LHCN-M2 (cell line): ENCODE data around the gene GALNT9. TPM values are rescaled to one million over a fixed set of nuclear protein-coding genes. Genes with fewer than 3 reads are reported as not detected.

Experiments used
- DNase-seq: peaks from one replicate; pipeline ENCODE4 v3.0.0-alpha.2; 2012; ENCODE audit warnings: low read depth
- total RNA-seq: library from RNA; depleted of rRNA; stranded (reverse); fragments of >200 nt; gene quantifications from 2 replicates; pipeline ENCODE4 v1.2.3, GENCODE V29; 2014

The GALNT9 gene
- total RNA-seq, 1 experiment from 2014 or later: 0.63 TPM

- no peak for DNase-seq
Observed at GRCh38 chr12:132344601-132345000, 15.2 kb upstream of the GALNT9 start.

- DNase-seq: no peak
Observed at GRCh38 chr12:132344181-132344580, 14.8 kb upstream of the GALNT9 start.

GRCh38 chr12:132343294-132344004 lies 14.1 kb upstream of the GALNT9 start:
- no peak for DNase-seq

DNA sequence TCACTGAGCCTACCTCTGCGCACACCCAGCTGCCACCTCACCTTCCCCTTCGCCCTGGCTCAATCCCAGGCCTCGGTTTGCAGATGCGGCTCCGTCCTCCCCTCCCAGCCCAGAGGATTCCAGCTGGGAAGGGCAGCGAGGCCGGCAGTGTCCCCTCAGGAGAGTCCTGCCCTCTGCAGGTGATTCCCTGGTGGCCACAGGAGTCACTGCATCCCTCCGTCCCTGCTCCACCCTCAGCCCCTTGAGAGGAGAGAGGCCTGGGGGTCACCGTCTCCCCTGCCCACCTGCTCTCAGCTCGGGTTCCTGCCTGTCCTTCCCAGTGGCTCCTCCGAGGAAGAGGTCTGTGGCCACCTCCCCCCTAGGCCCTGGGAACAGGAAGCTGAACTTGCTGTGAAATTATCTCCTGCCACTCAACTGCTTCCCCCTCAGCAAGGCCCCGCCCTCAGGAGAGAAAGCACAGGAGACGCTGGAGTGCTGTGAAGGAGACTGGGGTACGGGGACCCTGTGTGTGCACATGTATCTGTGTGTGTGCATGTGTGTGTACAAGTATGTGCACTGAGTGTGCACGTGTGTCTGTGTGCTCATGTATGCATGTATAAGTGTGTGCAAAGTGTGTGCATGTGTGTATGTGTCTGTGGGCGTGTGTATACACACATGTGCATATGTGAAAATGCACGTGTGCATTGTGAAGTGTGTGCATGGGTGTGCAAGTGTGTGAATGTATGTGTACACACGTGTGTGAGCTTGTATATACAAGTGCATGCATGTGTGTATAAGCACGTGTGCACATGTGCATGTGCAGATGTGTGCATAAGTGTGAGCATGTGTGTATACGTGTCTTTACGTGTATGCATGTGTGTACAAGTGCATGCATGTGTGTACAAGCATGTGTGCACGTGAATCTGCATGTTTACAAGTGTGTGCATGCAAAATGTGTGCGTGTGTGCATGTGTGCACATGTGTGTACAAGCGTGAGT lies 13.2 kb upstream of the GALNT9 start:
- DNase-seq: no peak

GRCh38 chr12:132341318-132342050 lies 12.1 kb upstream of the GALNT9 start:
- no peak for DNase-seq

DNA sequence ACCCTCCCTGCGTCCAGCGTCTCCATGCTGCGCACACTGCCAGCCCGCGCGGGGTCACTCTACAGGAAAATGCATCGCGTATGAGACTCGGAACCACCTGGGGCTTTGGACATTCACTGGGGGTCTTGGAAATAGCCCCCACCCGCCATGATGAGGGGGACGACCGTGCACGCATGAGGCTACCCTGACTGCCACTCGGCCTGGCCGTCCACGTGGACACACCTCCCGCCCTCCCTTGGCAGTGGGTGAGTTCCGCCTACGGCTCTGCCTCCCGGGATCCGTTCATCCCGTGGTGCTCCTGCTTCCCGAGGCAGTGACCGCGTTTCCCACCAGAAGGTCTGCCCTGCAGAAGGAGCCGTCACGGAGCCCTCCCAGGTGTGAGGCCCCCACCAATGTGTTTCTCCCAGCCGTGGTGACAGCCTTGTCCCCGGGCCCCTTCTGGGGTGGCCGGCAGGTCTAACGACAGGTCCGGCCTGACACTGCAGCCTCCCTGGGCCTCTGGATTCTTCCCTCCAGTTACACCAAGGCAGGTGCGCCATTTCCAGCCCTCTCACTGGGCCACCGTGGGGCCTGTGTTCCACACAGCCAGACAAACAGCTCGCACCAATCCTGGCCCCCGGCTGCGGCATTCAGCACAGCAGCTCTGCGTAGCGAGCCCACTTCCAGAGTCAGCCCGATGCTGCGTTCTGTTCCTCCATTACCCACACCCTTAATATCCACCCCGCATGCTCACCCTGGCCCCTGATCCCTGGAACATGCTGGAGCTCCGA lies 11.1 kb upstream of the GALNT9 start:
- no peak for DNase-seq

DNA sequence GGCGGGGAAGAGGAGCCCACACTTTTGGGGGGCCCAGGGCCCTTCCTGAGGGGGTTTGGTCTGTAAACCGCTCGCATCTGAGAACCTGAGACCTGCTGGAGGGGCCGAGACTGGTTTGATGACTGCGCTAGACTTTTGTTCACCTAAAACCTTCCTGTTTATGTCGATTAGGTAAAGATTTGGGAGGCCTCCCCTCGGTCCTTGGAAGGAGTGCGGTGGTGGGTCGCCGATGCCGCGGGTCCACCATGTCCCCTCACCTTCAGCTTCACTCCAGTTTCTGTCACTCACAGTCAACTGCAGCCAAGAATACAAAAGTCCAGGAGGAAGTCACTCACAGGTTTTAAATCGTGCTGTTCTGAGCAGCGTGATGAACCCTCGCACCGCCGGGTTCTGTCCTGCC lies 10.5 kb upstream of the GALNT9 start:
- no peak for DNase-seq

GRCh38 chr12:132338781-132339180 lies 9.4 kb upstream of the GALNT9 start:
- DNase-seq: no peak

- no peak for DNase-seq
Observed at GRCh38 chr12:132338311-132338710, 8.9 kb upstream of the GALNT9 start.

DNA sequence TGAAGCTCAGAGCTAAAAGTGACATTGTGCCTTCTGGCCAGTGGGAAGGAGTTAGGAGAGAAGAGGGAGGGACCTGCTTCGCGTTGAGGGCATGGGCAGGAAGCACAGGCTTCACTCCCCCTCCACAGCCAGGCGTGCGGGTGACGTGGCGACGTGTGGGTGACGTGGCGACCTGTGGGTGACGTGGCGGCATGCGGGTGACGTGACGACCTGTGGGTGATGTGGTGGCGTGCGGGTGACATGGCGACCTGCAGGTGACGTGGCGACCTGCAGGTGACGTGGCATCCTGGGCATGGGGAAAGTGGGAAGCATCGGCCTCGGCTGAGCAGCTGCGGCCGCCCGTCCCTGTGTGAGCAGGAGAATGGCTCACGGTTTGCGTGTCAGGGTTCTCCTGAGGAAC lies 8.2 kb upstream of the GALNT9 start:
- DNase-seq: no peak

DNA sequence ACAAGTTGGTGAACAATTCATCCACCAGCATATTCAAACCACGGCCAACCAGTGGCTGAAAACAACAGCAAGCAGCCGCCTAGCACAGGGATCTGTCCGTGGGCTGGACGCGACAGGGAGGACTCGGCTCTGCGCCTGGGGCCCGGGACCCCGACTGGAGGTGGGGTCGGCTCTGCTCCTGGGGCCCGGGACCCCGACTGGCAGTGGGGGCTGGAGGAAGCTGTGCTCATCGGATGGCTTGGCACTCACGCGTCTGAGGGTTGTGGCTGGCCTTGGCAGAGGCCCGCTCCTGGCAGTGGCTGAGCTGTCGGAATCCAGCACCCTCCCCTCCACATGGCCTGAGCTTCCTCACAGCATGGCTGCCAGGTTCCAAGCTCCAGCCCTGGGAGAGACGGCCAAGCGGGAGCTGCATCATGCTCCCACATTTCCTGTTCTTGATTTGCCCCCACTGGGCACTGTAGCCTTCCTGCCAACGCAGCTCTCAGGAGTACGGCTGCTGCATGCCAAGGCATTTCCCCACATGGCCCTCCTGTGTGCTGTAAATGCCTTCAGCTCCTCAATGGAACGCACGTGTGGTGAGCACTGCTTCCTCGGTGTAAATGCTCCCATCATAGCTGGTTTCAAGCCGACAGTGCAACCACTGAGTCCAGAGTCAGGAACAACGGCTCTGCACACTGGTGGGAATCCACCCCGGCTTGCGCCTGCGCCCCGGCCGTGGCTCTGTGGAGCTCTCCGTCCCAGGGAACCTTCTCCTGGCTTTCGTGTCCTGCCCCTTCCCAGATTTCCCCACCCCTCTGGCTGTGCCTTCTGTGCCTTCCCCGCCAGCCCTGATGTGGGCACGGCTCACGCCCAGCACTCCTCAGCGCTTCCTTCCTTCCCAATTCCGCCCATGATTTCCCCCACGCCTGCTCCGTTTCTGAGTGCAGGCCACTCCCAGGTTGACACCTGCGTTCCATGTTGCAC lies 7.3 kb upstream of the GALNT9 start:
- no peak for DNase-seq

GRCh38 chr12:132335179-132335756 lies 5.9 kb upstream of the GALNT9 start:
- DNase-seq: no peak

GRCh38 chr12:132333766-132334165 lies 4.4 kb upstream of the GALNT9 start:
- no peak for DNase-seq

DNA sequence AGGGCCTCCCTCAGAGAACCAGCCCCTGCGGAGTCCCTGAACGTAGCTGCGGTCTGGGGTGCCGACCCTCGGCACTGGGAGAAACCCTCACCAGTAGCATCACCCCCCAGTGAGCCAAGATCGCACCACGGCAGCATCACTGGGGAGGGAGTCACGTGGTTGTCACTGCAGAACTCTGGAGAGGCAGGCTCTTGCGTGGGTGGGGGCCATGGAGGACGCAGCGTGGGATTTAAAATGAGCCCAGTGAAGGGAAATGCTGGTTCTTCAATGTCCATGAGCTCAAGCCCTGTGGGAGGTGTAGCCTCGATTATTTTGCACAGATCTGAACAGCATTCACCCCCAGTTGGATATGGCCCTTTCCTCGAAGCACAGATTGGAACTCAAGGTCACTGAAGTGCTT lies 3.9 kb upstream of the GALNT9 start:
- no peak for DNase-seq

- DNase-seq: no peak
Observed at GRCh38 chr12:132330549-132330881, 1.1 kb upstream of the GALNT9 start.

- no peak for DNase-seq
Observed at GRCh38 chr12:132329720-132330548, 545 bp upstream of the GALNT9 start.

- DNase-seq: no peak
Observed at GRCh38 chr12:132328282-132329029, 933 bp downstream of the GALNT9 start.
